Measurements from ENCODE around the gene FBXL2. TPM values are rescaled to one million over a fixed set of nuclear protein-coding genes. Genes with fewer than 3 reads are reported as not detected.
A peak's percentile ranks its signal among the peaks of the same experiment; 100 is the strongest.

FBXL2 gene
- total and polyA plus RNA-seq, 2 of the 8 experiments (the other 6 are each of a cell fraction or from before 2014, with no cell fraction given): 3.1 to 5.4 TPM

GRCh38 chr3:33277193-33277882, at the start of gene FBXL2 (continued):
- TF ChIP-seq CBX8 (IDR thresholded peaks at IDR 0.05; ENCODE audit: borderline replicate concordance, low read depth, low read length) (no peak), TAF1 (IDR thresholded peaks at IDR 0.05; ENCODE audit: low read depth, low read length) (no peak; the same call in 1 of the 2 replicates), RFX5 (IDR thresholded peaks at IDR 0.05; ENCODE audit: borderline replicate concordance, low read depth, low read length) (no peak), RNF2 (IDR thresholded peaks at IDR 0.05; ENCODE audit: borderline replicate concordance, low read depth, low read length, missing control alignments, poor library complexity, severe bottlenecking) (no peak), RAD21 (IDR thresholded peaks at IDR 0.05 in 1 of 2, conservative IDR thresholded peaks at IDR 0.05 in 1 of 2; ENCODE audit: low read depth in 2 of 2, low read length in 2 of 2) (peak in 1 of 2 experiments; percentile 2; a peak in 1 of 4 replicates), CBX5 (IDR thresholded peaks at IDR 0.05; ENCODE audit: low read depth, low read length) (no peak), HDAC2 (IDR thresholded peaks at IDR 0.05; ENCODE audit: borderline replicate concordance in 1 of 2, low read depth in 2 of 2, low read length in 2 of 2) (peak; percentile 21 to 35; a peak in 1 of 4 replicates), EGR1 (IDR thresholded peaks at IDR 0.05; ENCODE audit: borderline replicate concordance, low read depth, low read length) (0 out of 2 replicates have a peak, but pooled peaks have one; percentile 9), MAFK (IDR thresholded peaks at IDR 0.05; ENCODE audit: low read depth, low read length) (no peak), JUND (IDR thresholded peaks at IDR 0.05; ENCODE audit: low read length) (no peak), YY1 (IDR thresholded peaks at IDR 0.05; ENCODE audit: low read depth, low read length) (peak; percentile 66; the same call in 1 of the 2 replicates), SAP30 (IDR thresholded peaks at IDR 0.05; ENCODE audit: insufficient read depth, insufficient replicate concordance, low read length) (no peak), FOSL1 (IDR thresholded peaks at IDR 0.05; ENCODE audit: insufficient read depth, low read depth, low read length) (no peak), RBBP5 (IDR thresholded peaks at IDR 0.05; ENCODE audit: borderline replicate concordance, low read depth, low read length) (0 out of 2 replicates have a peak, but pooled peaks have one; percentile 50), E2F6 (IDR thresholded peaks at IDR 0.05) (peak; percentile 36; the same call in 1 of the 2 replicates), SIX5 (IDR thresholded peaks at IDR 0.05; ENCODE audit: low read depth, low read length) (no peak), CTBP2 (IDR thresholded peaks at IDR 0.05; ENCODE audit: borderline replicate concordance, insufficient read depth, insufficient read length, low read length) (no peak), GTF2F1 (IDR thresholded peaks at IDR 0.05; ENCODE audit: borderline replicate concordance, low read depth, low read length) (no peak)
- TF ChIP-seq, protein P1, sequence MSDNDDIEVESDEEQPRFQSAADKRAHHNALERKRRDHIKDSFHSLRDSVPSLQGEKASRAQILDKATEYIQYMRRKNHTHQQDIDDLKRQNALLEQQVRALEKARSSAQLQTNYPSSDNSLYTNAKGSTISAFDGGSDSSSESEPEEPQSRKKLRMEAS (IDR thresholded peaks at IDR 0.05): peak; percentile 79

Measured in H1 (cell line).